Keratinocyte (primary cell): ENCODE measurements around the gene SIN3B.

Experiments
- EZH2 ChIP-seq: IDR thresholded peaks from one replicate; pipeline ENCODE4 v1.6.1; 2012; ENCODE audit warnings: inconsistent platforms, mild to moderate bottlenecking, low read length, moderate library complexity
- TF ChIP-seq, protein P1 (sequence below), 3 experiments: IDR thresholded peaks in 1 of 3; conservative IDR thresholded peaks in 1 of 3; optimal IDR thresholded peaks in 1 of 3; 2 replicates in 2 of 3; 3 replicates in 1 of 3; pipeline versions ENCODE3 to v1.5.1; 2011; ENCODE audit warnings: low read length in 3 of 3, mild to moderate bottlenecking in 3 of 3, moderate library complexity in 2 of 3, control low read depth in 1 of 3, inconsistent platforms in 1 of 3; ENCODE audit not compliant: insufficient read depth in 2 of 3; ENCODE audit errors: extremely low read depth in 1 of 3

- TF ChIP-seq, protein P1, sequence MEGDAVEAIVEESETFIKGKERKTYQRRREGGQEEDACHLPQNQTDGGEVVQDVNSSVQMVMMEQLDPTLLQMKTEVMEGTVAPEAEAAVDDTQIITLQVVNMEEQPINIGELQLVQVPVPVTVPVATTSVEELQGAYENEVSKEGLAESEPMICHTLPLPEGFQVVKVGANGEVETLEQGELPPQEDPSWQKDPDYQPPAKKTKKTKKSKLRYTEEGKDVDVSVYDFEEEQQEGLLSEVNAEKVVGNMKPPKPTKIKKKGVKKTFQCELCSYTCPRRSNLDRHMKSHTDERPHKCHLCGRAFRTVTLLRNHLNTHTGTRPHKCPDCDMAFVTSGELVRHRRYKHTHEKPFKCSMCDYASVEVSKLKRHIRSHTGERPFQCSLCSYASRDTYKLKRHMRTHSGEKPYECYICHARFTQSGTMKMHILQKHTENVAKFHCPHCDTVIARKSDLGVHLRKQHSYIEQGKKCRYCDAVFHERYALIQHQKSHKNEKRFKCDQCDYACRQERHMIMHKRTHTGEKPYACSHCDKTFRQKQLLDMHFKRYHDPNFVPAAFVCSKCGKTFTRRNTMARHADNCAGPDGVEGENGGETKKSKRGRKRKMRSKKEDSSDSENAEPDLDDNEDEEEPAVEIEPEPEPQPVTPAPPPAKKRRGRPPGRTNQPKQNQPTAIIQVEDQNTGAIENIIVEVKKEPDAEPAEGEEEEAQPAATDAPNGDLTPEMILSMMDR (optimal IDR thresholded peaks at IDR 0.05 in 1 of 3, IDR thresholded peaks at IDR 0.05 in 1 of 3, conservative IDR thresholded peaks at IDR 0.05 in 1 of 3; ENCODE audit: extremely low read depth in 1 of 3, insufficient read depth in 2 of 3, low read length in 3 of 3): no peak
- TF ChIP-seq EZH2: no peak
These were observed 67.2 kb downstream of the SIN3B start for GRCh38 chr19:16896146-16897028.
